HG03342 (cell line): Measurements from ENCODE around the gene PPP4C.
"Not testable (repeated sequence)": the region's sequence is repeated elsewhere in the genome, so short reads cannot be mapped to it uniquely, and the experiment has no call there.

ENCODE experiments used
- ATAC-seq: cut with Tn5 transposase; IDR thresholded peaks from one replicate; pipeline ENCODE4 v1.9.1; 2021; ENCODE audit warnings: mild to moderate bottlenecking, moderate library complexity; ENCODE audit not compliant: unreplicated experiment

Gene PPP4C

GRCh38 chr16:30121741-30122571 lies 46.2 kb downstream of the PPP4C start:
- no peak for ATAC-seq

DNA sequence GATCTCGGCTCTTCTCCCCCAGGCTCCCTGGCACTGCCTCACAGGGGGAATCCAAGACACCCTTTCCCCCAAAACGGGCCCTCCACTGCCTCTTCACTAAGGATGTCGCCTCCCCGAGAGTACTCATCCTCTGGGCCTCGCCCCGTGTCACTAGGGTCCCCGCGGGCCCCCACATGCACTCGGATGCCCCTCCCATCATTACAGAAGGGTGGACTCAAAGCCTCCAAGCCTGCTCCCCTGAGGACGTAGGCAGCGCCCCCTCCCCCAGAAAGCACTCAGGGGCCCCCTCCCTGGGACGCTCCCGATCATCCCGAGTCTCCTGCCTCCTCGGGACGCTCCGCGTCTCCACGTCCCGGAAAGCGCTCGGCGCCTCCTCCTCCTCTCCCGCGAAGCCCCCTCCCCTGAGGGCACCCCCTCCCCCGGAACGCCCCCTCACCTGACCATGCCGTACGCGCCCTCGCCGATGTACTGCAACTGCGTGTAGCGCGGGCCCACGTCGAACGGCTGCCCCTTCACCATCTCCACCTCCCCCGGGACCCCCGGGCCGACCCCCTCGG lies 46.9 kb downstream of the PPP4C start:
- ATAC-seq = no peak

GRCh38 chr16:30124985-30125379 lies 49.2 kb downstream of the PPP4C start:
- no peak for ATAC-seq

- not testable (repeated sequence) for ATAC-seq
Observed at GRCh38 chr16:30125690-30126089, 49.9 kb downstream of the PPP4C start.

DNA sequence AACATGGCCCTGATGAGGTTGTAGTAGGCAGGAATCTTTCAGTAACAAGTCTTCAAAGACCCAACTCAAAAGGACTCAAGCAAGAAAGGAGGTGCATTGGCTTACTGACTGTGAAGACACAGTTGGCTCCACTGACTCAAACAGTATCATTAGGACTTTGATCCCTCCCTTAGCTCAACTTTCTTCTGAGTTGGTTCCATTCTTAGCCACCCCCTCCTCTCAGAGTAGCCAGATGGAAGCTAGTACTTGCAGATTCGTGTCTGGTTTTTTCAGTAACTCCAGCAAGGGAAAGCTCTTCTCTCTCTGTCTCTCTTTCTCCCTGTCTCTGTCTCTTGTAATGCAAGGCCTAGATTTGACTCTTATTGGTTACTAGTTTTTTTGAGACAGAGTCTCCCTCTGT lies 52.2 kb downstream of the PPP4C start:
- no peak for ATAC-seq

- no peak for ATAC-seq
Observed at GRCh38 chr16:30131869-30132475, 56.2 kb downstream of the PPP4C start.

DNA sequence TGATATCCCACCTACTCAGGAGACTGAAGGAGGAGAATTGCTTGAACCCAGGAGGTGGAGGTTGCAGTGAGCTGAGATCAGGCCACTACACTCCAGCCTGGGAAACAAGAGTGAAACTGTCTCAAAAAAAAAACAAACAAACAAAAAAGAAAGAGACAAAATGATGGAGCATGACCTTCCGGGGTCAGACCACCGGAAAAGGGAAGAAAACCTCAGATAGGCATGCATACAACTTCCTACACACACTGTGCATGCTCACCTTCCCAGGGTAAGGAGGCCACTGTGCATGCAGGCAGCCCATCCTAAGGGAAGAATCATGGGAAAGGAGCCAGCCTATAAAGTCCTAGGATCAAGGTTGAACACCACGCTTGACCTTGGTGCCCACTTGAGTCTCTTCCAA lies 56.8 kb downstream of the PPP4C start:
- ATAC-seq = no peak
